Keratinocyte (primary cell): ENCODE measurements around the gene ZNF438. TPM values are rescaled to one million over a fixed set of nuclear protein-coding genes. Genes with fewer than 3 reads are reported as not detected.

Source experiments
- DNase-seq: peaks from one replicate; pipeline ENCODE4 v3.0.0-alpha.2; 2011; ENCODE audit warnings: low read depth, missing footprints, low spot score
- FAIRE-seq: peaks from 2 replicates; lab custom pipeline; 2011; peaks lifted over from hg19 to GRCh38; lab: Jason Lieb, UNC
- H2AFZ ChIP-seq: 2 replicates; pipeline ENCODE4 v1.6.0; 2012; ENCODE audit warnings: low read length, control low read depth, inconsistent platforms; ENCODE audit not compliant: control insufficient read depth
- H3K27ac ChIP-seq: 2 replicates; pipeline ENCODE4 v1.5.1; 2011; ENCODE audit warnings: low read length; ENCODE audit not compliant: control insufficient read depth, insufficient read depth
- H3K27me3 ChIP-seq: 3 replicates; pipeline ENCODE4 v1.6.0; 2011; ENCODE audit warnings: low read length; ENCODE audit not compliant: control insufficient read depth, insufficient read depth; ENCODE audit errors: extremely low read depth
- H3K36me3 ChIP-seq, 2 experiments: 2 replicates in 1 of 2; 3 replicates in 1 of 2; pipeline ENCODE4 v1.5.1; 2011; ENCODE audit warnings: low read length in 2 of 2, mild to moderate bottlenecking in 1 of 2; ENCODE audit not compliant: control insufficient read depth in 2 of 2, insufficient read depth in 2 of 2; ENCODE audit errors: extremely low read depth in 1 of 2
- H3K4me1 ChIP-seq: 3 replicates; pipeline ENCODE4 v1.5.1; 2011; ENCODE audit warnings: low read length; ENCODE audit not compliant: control insufficient read depth, insufficient read depth; ENCODE audit errors: extremely low read depth
- H3K4me2 ChIP-seq: 3 replicates; pipeline ENCODE4 v1.6.0; 2011; ENCODE audit warnings: low read depth, low read length; ENCODE audit not compliant: control insufficient read depth, insufficient read depth; ENCODE audit errors: extremely low read depth
- H3K4me3 ChIP-seq, 3 experiments: fragments of 200-600 bp in 1 of 3; sonication (generic) in 1 of 3; 2 replicates in 2 of 3; 3 replicates in 1 of 3; pipeline ENCODE4 v1.5.1; 2011 to 2016; ENCODE audit warnings: low read length in 3 of 3, mild to moderate bottlenecking in 3 of 3, control low read depth in 2 of 3, inconsistent platforms in 1 of 3, low read depth in 1 of 3, mixed read lengths in 1 of 3, mixed run types in 1 of 3, moderate library complexity in 1 of 3; ENCODE audit not compliant: control insufficient read depth in 2 of 3, insufficient read depth in 2 of 3; ENCODE audit errors: extremely low read depth in 1 of 3
- H3K79me2 ChIP-seq: 2 replicates; pipeline ENCODE4 v1.6.0; 2012; ENCODE audit warnings: low read length; ENCODE audit not compliant: control insufficient read depth, insufficient read depth
- H3K9ac ChIP-seq: 3 replicates; pipeline ENCODE4 v1.6.0; 2011; ENCODE audit warnings: low read length; ENCODE audit not compliant: control insufficient read depth, insufficient read depth; ENCODE audit errors: extremely low read depth
- H3K9me1 ChIP-seq: 3 replicates; pipeline ENCODE4 v1.6.0; 2011; ENCODE audit warnings: low read length; ENCODE audit not compliant: control insufficient read depth, insufficient read depth; ENCODE audit errors: extremely low read depth
- H3K9me3 ChIP-seq: 2 replicates; pipeline ENCODE4 v1.5.1; 2012; ENCODE audit warnings: low read depth, low read length; ENCODE audit not compliant: control insufficient read depth
- H4K20me1 ChIP-seq: 3 replicates; pipeline ENCODE4 v1.6.0; 2011; ENCODE audit warnings: low read length; ENCODE audit not compliant: control insufficient read depth, insufficient read depth; ENCODE audit errors: extremely low read depth
- EZH2 ChIP-seq: IDR thresholded peaks from one replicate; pipeline ENCODE4 v1.6.1; 2012; ENCODE audit warnings: inconsistent platforms, mild to moderate bottlenecking, low read length, moderate library complexity
- dilution Hi-C: fragments of 300-500 bp; cut with MboI; formaldehyde crosslinking; loops from one replicate; pipeline ENCODE4 v1.7.0; 2020; ENCODE audit warnings: low sequenced_read_pairs; ENCODE audit not compliant: extremely low pct_ligation_motif_present
- polyA minus RNA-seq, 3 experiments: library from RNA; depleted of rRNA, polyadenylated mRNA; stranded (reverse); fragments of >200 nt; gene quantifications; 1 replicate in 1 of 3; 2 replicates in 1 of 3; 3 replicates in 1 of 3; pipeline ENCODE4 v1.2.3, GENCODE V29; 2011
- polyA plus RNA-seq, 5 experiments: library from polyadenylated mRNA; depleted of rRNA in 3 of 5; stranded (reverse) in 3 of 5; stranded (forward) in 1 of 5; unstranded in 1 of 5; fragments of >200 nt; gene quantifications; 1 replicate in 1 of 5; 2 replicates in 3 of 5; 3 replicates in 1 of 5; pipeline versions ENCODE4 v1.2.1 to v1.2.3, GENCODE V29; 2011 to 2012; ENCODE audit warnings: missing spikeins in 2 of 5, low read depth in 1 of 5, low replicate concordance in 1 of 5
- TF ChIP-seq, protein P1 (sequence below), 3 experiments: IDR thresholded peaks in 1 of 3; conservative IDR thresholded peaks in 1 of 3; optimal IDR thresholded peaks in 1 of 3; 2 replicates in 2 of 3; 3 replicates in 1 of 3; pipeline versions ENCODE3 to v1.5.1; 2011; ENCODE audit warnings: low read length in 3 of 3, mild to moderate bottlenecking in 3 of 3, moderate library complexity in 2 of 3, control low read depth in 1 of 3, inconsistent platforms in 1 of 3; ENCODE audit not compliant: insufficient read depth in 2 of 3; ENCODE audit errors: extremely low read depth in 1 of 3

ZNF438 gene
- polyA plus RNA-seq (2.7 to 2.8 TPM (median 2.7 TPM) in 3 replicates), polyA minus RNA-seq (2.1 to 4.1 TPM (median 3.7 TPM) in 3 replicates)
- polyA plus RNA-seq (2011; ENCODE audit: low read depth) = 1.5 TPM
- 1.5 and 2.1 TPM in 2 replicates for polyA plus RNA-seq (2011; cell fraction: cytosol; rRNA removed)
- 3.7 TPM in 2 replicates for polyA plus RNA-seq (2011; cell fraction: nucleus; rRNA removed)
- polyA plus RNA-seq (2012; ENCODE audit: low replicate concordance) = 1.9 and 2.1 TPM in 2 replicates
- 1.2 TPM for polyA minus RNA-seq (2011; cell fraction: cytosol; rRNA and poly(A)+ RNA removed)
- polyA minus RNA-seq (2011; cell fraction: nucleus; rRNA and poly(A)+ RNA removed) = 2.5 and 3.3 TPM in 2 replicates

- Histone ChIP-seq H3K36me3 (no peaks in the 10 kb centered on the region), H3K27me3 (no peaks in the 10 kb centered on the region), H3K79me2 (no peaks in the 10 kb centered on the region), H3K4me1 (peaks cover 20% of the 10 kb centered on the region), H3K9ac (peak within 1 kb of the TSS; percentile 98), H2AFZ (peak within 1 kb of the TSS; percentile 96), H3K4me2 (peak within 1 kb of the TSS; percentile 97), H3K9me1 (no peaks in the 10 kb centered on the region), H4K20me1 (no peaks in the 10 kb centered on the region), H3K4me3 (peak within 1 kb of the TSS; percentile 66 to 84 (median 80)), H3K27ac (peak within 1 kb of the TSS; percentile 99), H3K9me3 (no peaks in the 10 kb centered on the region)
- no peak for TF ChIP-seq EZH2
- TF ChIP-seq, protein P1, sequence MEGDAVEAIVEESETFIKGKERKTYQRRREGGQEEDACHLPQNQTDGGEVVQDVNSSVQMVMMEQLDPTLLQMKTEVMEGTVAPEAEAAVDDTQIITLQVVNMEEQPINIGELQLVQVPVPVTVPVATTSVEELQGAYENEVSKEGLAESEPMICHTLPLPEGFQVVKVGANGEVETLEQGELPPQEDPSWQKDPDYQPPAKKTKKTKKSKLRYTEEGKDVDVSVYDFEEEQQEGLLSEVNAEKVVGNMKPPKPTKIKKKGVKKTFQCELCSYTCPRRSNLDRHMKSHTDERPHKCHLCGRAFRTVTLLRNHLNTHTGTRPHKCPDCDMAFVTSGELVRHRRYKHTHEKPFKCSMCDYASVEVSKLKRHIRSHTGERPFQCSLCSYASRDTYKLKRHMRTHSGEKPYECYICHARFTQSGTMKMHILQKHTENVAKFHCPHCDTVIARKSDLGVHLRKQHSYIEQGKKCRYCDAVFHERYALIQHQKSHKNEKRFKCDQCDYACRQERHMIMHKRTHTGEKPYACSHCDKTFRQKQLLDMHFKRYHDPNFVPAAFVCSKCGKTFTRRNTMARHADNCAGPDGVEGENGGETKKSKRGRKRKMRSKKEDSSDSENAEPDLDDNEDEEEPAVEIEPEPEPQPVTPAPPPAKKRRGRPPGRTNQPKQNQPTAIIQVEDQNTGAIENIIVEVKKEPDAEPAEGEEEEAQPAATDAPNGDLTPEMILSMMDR (optimal IDR thresholded peaks at IDR 0.05 in 1 of 3, IDR thresholded peaks at IDR 0.05 in 1 of 3, conservative IDR thresholded peaks at IDR 0.05 in 1 of 3; ENCODE audit: extremely low read depth in 1 of 3, insufficient read depth in 2 of 3, low read length in 3 of 3) = peak; percentile 47 to 74 (median 68)
- FAIRE-seq = no peak
- peak; percentile 64 for DNase-seq
- dilution Hi-C loops = no loop called here
Measured at GRCh38 chr10:31031558-31032257, at the start of gene ZNF438. Gene ZNF438, minus strand, starts transcription at chr10:31031865. Its CDS starts 154,831 bp downstream, at chr10:30877034.

DNA sequence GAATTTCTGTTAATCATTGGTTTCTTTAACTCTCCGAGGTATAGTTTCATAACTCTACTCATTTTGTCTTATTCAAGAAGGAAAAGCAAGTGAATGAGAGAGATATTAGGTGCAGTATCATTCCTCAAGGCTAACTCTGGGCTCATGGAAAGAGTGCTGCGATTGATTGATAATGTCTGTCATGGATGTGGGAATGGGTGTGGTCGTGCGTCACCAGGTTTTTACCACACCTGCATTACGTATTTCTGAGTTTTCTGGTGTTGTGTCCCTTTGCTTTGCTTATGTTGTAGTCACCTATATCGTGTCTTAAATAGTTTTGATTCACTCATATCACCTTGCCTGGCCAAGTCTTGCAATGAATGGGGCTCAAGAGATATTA is 44.9 kb upstream of the ZNF438 start:
- no peaks in the 10 kb centered on the region for H3K27me3 ChIP-seq
- H3K9ac ChIP-seq = no peak overlapping the region
- H3K4me3 ChIP-seq = no peak overlapping the region
- DNase-seq (no peak), FAIRE-seq (no peak)
- H3K4me1 ChIP-seq = peaks cover 24% of the 10 kb centered on the region
- no peaks in the 10 kb centered on the region for H3K9me1 ChIP-seq
- no peak for TF ChIP-seq EZH2
- TF ChIP-seq, protein P1 (optimal IDR thresholded peaks at IDR 0.05 in 1 of 3, IDR thresholded peaks at IDR 0.05 in 1 of 3, conservative IDR thresholded peaks at IDR 0.05 in 1 of 3; ENCODE audit: extremely low read depth in 1 of 3, insufficient read depth in 2 of 3, low read length in 3 of 3) = no peak
- no peaks in the 10 kb centered on the region for H3K36me3 ChIP-seq
- no peaks in the 10 kb centered on the region for H4K20me1 ChIP-seq
- no peaks in the 10 kb centered on the region for H3K9me3 ChIP-seq
- H3K27ac ChIP-seq = no peak overlapping the region
- no peaks in the 10 kb centered on the region for H3K79me2 ChIP-seq
- dilution Hi-C loops = no loop called here
- H2AFZ ChIP-seq = no peak overlapping the region
- no peak overlapping the region for H3K4me2 ChIP-seq
